ENCODE measurements around the gene PLEKHG4B. TPM values are rescaled to one million over a fixed set of nuclear protein-coding genes. Genes with fewer than 3 reads are reported as not detected.

PLEKHG4B gene
- total RNA-seq, 1 experiment from 2014 or later = 51.4 TPM

- TF ChIP-seq ETV6 (CRISPR knock-in tag; IDR thresholded peaks at IDR 0.05) = no peak
- ATAC-seq (no peak), DNase-seq (ENCODE audit: low spot score) (no peak)
- 0 out of 2 replicates have a peak overlapping the region, but pooled peaks have one; percentile 38 for H3K27ac Mint-ChIP-seq
- CTCF ChIA-PET = interaction anchor here (0.9 kb wide), 1 partner anchor 48 kb away, joined by 4 read pairs; no protein-coding TSS in a partner anchor
- no peaks in the 10 kb centered on the region for H3K9me3 Mint-ChIP-seq
- peaks cover 25% of the 10 kb centered on the region for H3K4me1 Mint-ChIP-seq
- peaks cover 42% of the 10 kb centered on the region for H3K36me3 Mint-ChIP-seq
- no peaks in the 10 kb centered on the region; the same call in 1 of the 2 replicates for H3K27me3 Mint-ChIP-seq (ENCODE audit: low read depth)
- no peak overlapping the region for H3K4me3 Mint-ChIP-seq
- POLR2A ChIA-PET = no interaction called here
These were observed 47.8 kb downstream of the PLEKHG4B start for GRCh38 chr5:139579-140442.

- H3K4me1 Mint-ChIP-seq = peaks cover 25% of the 10 kb centered on the region
- ATAC-seq = no peak
- no peak for TF ChIP-seq RORB (CRISPR knock-in tag; IDR thresholded peaks at IDR 0.05)
- TF ChIP-seq ZNF232 (CRISPR knock-in tag; IDR thresholded peaks at IDR 0.05) = no peak
- no peak for TF ChIP-seq USF1 (CRISPR knock-in tag; IDR thresholded peaks at IDR 0.05)
- no peak for TF ChIP-seq ZNF416 (CRISPR knock-in tag; IDR thresholded peaks at IDR 0.05)
- no peak for TF ChIP-seq NFE2L1 (CRISPR knock-in tag; IDR thresholded peaks at IDR 0.05)
- TF ChIP-seq ATF1 (CRISPR knock-in tag; IDR thresholded peaks at IDR 0.05) = no peak
- TF ChIP-seq NR3C1 (CRISPR knock-in tag; conservative IDR thresholded peaks at IDR 0.05; ENCODE audit: low read depth) = no peak
- no peak for TF ChIP-seq FOXP4 (CRISPR knock-in tag; IDR thresholded peaks at IDR 0.05)
- TF ChIP-seq NR2C2 (CRISPR knock-in tag; IDR thresholded peaks at IDR 0.05) = no peak
- TF ChIP-seq TEAD1 (CRISPR knock-in tag; IDR thresholded peaks at IDR 0.05) = no peak
- TF ChIP-seq PRRX2 (CRISPR knock-in tag; IDR thresholded peaks at IDR 0.05) = no peak
- no peak for TF ChIP-seq ATF3 (CRISPR knock-in tag; conservative IDR thresholded peaks at IDR 0.05)
- no peak for TF ChIP-seq ZNF138 (CRISPR knock-in tag; conservative IDR thresholded peaks at IDR 0.05)
- no peak for TF ChIP-seq NR1H2 (CRISPR knock-in tag; IDR thresholded peaks at IDR 0.05)
- TF ChIP-seq CREB1 (CRISPR knock-in tag; IDR thresholded peaks at IDR 0.05) = no peak
- no peak for TF ChIP-seq EMX1 (CRISPR knock-in tag; IDR thresholded peaks at IDR 0.05)
- TF ChIP-seq FOXP1 (CRISPR knock-in tag; IDR thresholded peaks at IDR 0.05; ENCODE audit: borderline replicate concordance) = no peak
- TF ChIP-seq KAT7 (CRISPR knock-in tag; IDR thresholded peaks at IDR 0.05; ENCODE audit: borderline replicate concordance) = no peak
- TF ChIP-seq TEAD4 (CRISPR knock-in tag; IDR thresholded peaks at IDR 0.05) = no peak
- TF ChIP-seq E2F5 (CRISPR knock-in tag; IDR thresholded peaks at IDR 0.05) = no peak
- H3K36me3 Mint-ChIP-seq = peaks cover 44% of the 10 kb centered on the region
- no peaks in the 10 kb centered on the region for H3K9me3 Mint-ChIP-seq
- no peak for DNase-seq (ENCODE audit: low spot score)
- H3K27ac Mint-ChIP-seq = no peak overlapping the region
- no peak overlapping the region for H3K4me3 Mint-ChIP-seq
- H3K27me3 Mint-ChIP-seq (ENCODE audit: low read depth) = no peaks in the 10 kb centered on the region; the same call in 1 of the 2 replicates
- ChIA-PET POLR2A (no interaction called here), CTCF (no interaction called here)
These were observed 48.5 kb downstream of the PLEKHG4B start for GRCh38 chr5:140443-140829.

Data from WTC11 (cell line).